ENCODE data around the gene TMED10. TPM values are rescaled to one million over a fixed set of nuclear protein-coding genes. Genes with fewer than 3 reads are reported as not detected.

TMED10 gene
- total RNA-seq, 2 donors from 2014 or later: 264 to 267 TPM

- H3K4me3 ChIP-seq (ENCODE audit: low read length): peak within 1 kb of the TSS; percentile 91
- no peaks in the 10 kb centered on the region for H3K27me3 Mint-ChIP-seq (ENCODE audit: insufficient read depth)
- H3K9me3 Mint-ChIP-seq: no peaks in the 10 kb centered on the region
- no peaks in the 10 kb centered on the region for H3K4me1 ChIP-seq (ENCODE audit: control insufficient read depth, insufficient read depth, low read length)
- peak within 1 kb of the TSS; percentile 62 for H3K9ac ChIP-seq (ENCODE audit: extremely low read depth, low read length, poor library complexity, severe bottlenecking)
- H3K4me3 Mint-ChIP-seq: peak within 1 kb of the TSS; percentile 92
- peaks cover 4% of the 10 kb centered on the region for H3K36me3 Mint-ChIP-seq (ENCODE audit: low read depth)
- H3K27me3 ChIP-seq (ENCODE audit: control insufficient read depth, insufficient read depth, low read length, poor library complexity, severe bottlenecking): no peaks in the 10 kb centered on the region
- H3K27ac ChIP-seq (ENCODE audit: low read depth, low read length): peak within 1 kb of the TSS; percentile 75
- H3K9me3 ChIP-seq (ENCODE audit: control insufficient read depth, low read length): no peaks in the 10 kb centered on the region
- peaks cover 25% of the 10 kb centered on the region for H3K36me3 ChIP-seq (ENCODE audit: control insufficient read depth, insufficient read depth, low read length)
- H3K4me1 Mint-ChIP-seq: peaks cover 11% of the 10 kb centered on the region
- peak; percentile 88 for DNase-seq
- WGBS, 2 experiments (ENCODE audit: insufficient coverage in 1 of 2, insufficient read length in 1 of 2): 2 to 8% methylated on average over 21 to 76 of the region's 76 CpGs
- H3K27ac Mint-ChIP-seq: peak within 1 kb of the TSS; percentile 98
- TF ChIP-seq CTCF (conservative IDR thresholded peaks at IDR 0.05): peak; percentile 14
Measured at GRCh38 chr14:75126679-75127473, 49.5 kb downstream of the TMED10 start, which contains the start of gene NEK9. TSS of gene NEK9 (minus strand) at chr14:75127048. CDS start at chr14:75126921, 127 bp downstream.

- Histone ChIP-seq H3K9me3 (ENCODE audit: control insufficient read depth, low read length) (no peaks in the 10 kb centered on the region), H3K4me1 (ENCODE audit: control insufficient read depth, insufficient read depth, low read length) (no peaks in the 10 kb centered on the region), H3K9ac (ENCODE audit: extremely low read depth, low read length, poor library complexity, severe bottlenecking) (peak overlapping the region; percentile 62), H3K27ac (ENCODE audit: low read depth, low read length) (no peak overlapping the region), H3K36me3 (ENCODE audit: control insufficient read depth, insufficient read depth, low read length) (peaks cover 18% of the 10 kb centered on the region), H3K4me3 (ENCODE audit: low read length) (peak overlapping the region; percentile 91), H3K27me3 (ENCODE audit: control insufficient read depth, insufficient read depth, low read length, poor library complexity, severe bottlenecking) (no peaks in the 10 kb centered on the region)
- WGBS, 2 experiments (ENCODE audit: insufficient coverage in 1 of 2, insufficient read length in 1 of 2): 0 to 7% methylated on average over 1 to 4 of the region's 6 CpGs
- Mint-ChIP-seq H3K4me1 (peaks cover 11% of the 10 kb centered on the region), H3K27ac (peak overlapping the region; percentile 81), H3K36me3 (ENCODE audit: low read depth) (peaks cover 2% of the 10 kb centered on the region), H3K27me3 (ENCODE audit: insufficient read depth) (no peaks in the 10 kb centered on the region), H3K9me3 (no peaks in the 10 kb centered on the region), H3K4me3 (peak overlapping the region; percentile 92)
- TF ChIP-seq CTCF (conservative IDR thresholded peaks at IDR 0.05): no peak
- DNase-seq: no peak
Measured at GRCh38 chr14:75126121-75126544, 50.3 kb downstream of the TMED10 start.

GRCh38 chr14:75125617-75126016, 50.8 kb downstream of the TMED10 start:
- Mint-ChIP-seq H3K4me1 (peaks cover 11% of the 10 kb centered on the region), H3K9me3 (no peaks in the 10 kb centered on the region), H3K4me3 (peak overlapping the region; percentile 92), H3K27me3 (ENCODE audit: insufficient read depth) (no peaks in the 10 kb centered on the region), H3K36me3 (ENCODE audit: low read depth) (peaks cover 2% of the 10 kb centered on the region), H3K27ac (no peak overlapping the region)
- Histone ChIP-seq H3K9me3 (ENCODE audit: control insufficient read depth, low read length) (no peaks in the 10 kb centered on the region), H3K36me3 (ENCODE audit: control insufficient read depth, insufficient read depth, low read length) (peaks cover 14% of the 10 kb centered on the region), H3K27me3 (ENCODE audit: control insufficient read depth, insufficient read depth, low read length, poor library complexity, severe bottlenecking) (no peaks in the 10 kb centered on the region), H3K9ac (ENCODE audit: extremely low read depth, low read length, poor library complexity, severe bottlenecking) (no peak overlapping the region), H3K27ac (ENCODE audit: low read depth, low read length) (no peak overlapping the region), H3K4me1 (ENCODE audit: control insufficient read depth, insufficient read depth, low read length) (no peaks in the 10 kb centered on the region), H3K4me3 (ENCODE audit: low read length) (peak overlapping the region; percentile 91)
- WGBS, 2 experiments (ENCODE audit: insufficient coverage in 1 of 2, insufficient read length in 1 of 2): 89 to 100% methylated on average over 1 to 5 of the region's 5 CpGs
- no peak for TF ChIP-seq CTCF (conservative IDR thresholded peaks at IDR 0.05)
- no peak for DNase-seq
